ENCODE data around the gene AFDN.

GRCh38 chr6:167797476-167798265 lies 29.0 kb upstream of the AFDN start:
- TF ChIP-seq, protein P1, sequence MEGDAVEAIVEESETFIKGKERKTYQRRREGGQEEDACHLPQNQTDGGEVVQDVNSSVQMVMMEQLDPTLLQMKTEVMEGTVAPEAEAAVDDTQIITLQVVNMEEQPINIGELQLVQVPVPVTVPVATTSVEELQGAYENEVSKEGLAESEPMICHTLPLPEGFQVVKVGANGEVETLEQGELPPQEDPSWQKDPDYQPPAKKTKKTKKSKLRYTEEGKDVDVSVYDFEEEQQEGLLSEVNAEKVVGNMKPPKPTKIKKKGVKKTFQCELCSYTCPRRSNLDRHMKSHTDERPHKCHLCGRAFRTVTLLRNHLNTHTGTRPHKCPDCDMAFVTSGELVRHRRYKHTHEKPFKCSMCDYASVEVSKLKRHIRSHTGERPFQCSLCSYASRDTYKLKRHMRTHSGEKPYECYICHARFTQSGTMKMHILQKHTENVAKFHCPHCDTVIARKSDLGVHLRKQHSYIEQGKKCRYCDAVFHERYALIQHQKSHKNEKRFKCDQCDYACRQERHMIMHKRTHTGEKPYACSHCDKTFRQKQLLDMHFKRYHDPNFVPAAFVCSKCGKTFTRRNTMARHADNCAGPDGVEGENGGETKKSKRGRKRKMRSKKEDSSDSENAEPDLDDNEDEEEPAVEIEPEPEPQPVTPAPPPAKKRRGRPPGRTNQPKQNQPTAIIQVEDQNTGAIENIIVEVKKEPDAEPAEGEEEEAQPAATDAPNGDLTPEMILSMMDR (IDR thresholded peaks at IDR 0.05), result no peak
- no peak for TF ChIP-seq GABPA (IDR thresholded peaks at IDR 0.05; ENCODE audit: low read depth)
- no peak for TF ChIP-seq TAF1 (IDR thresholded peaks at IDR 0.05; ENCODE audit: borderline replicate concordance, low read depth, low read length)
- no peak for TF ChIP-seq SIN3A (IDR thresholded peaks at IDR 0.05; ENCODE audit: borderline replicate concordance, low read depth, low read length)
- TF ChIP-seq RAD21 (IDR thresholded peaks at IDR 0.05; ENCODE audit: low read length), result no peak
- TF ChIP-seq YY1 (IDR thresholded peaks at IDR 0.05; ENCODE audit: low read depth), result no peak
